Prostate gland (tissue), 2 donors: Measurements from ENCODE around the gene STYK1. TPM values are rescaled to one million over a fixed set of nuclear protein-coding genes. Genes with fewer than 3 reads are reported as not detected.

ENCODE experiments used
- DNase-seq: peaks from one replicate; pipeline ENCODE4 v3.0.0-alpha.2; 2019; ENCODE audit warnings: low spot score
- H3K27ac ChIP-seq, 2 donors: fragments of 200-600 bp; sonication (generic); 2 replicates each; pipeline ENCODE4 v1.5.1; 2017 to 2019
- H3K27me3 ChIP-seq: fragments of 200-600 bp; sonication (generic); replicated peaks from 2 replicates; pipeline ENCODE4 v1.5.1; 2019; ENCODE audit not compliant: insufficient read depth
- H3K36me3 ChIP-seq, 2 donors: fragments of 200-600 bp; sonication (generic); 1 replicate in 1 of 2; 2 replicates in 1 of 2; pipeline versions ENCODE4 v1.5.1 to v1.8.1; 2017 to 2019
- H3K4me1 ChIP-seq: fragments of 200-600 bp; sonication (generic); replicated peaks from 2 replicates; pipeline ENCODE4 v1.5.1; 2019
- H3K4me3 ChIP-seq, 2 donors: fragments of 200-600 bp; sonication (generic); 2 replicates each; pipeline ENCODE4 v1.5.1; 2017 to 2019
- H3K9me3 ChIP-seq: fragments of 200-600 bp; sonication (generic); 2 replicates; pipeline ENCODE4 v1.5.1; 2017
- POLR2A ChIP-seq: fragments of 450-650 bp; IDR thresholded peaks from one replicate; pipeline ENCODE4 v1.6.1; 2016; ENCODE audit warnings: antibody characterized with exemption, mild to moderate bottlenecking
- POLR2AphosphoS5 ChIP-seq: sonication (generic); formaldehyde crosslinking; IDR thresholded peaks from one replicate; pipeline ENCODE4 v1.6.1; 2017; ENCODE audit warnings: antibody characterized with exemption
- WGBS: methylation state at CpG from one replicate; pipeline ENCODE4 v1.1.5; 2018; 5-methylcytosine and 5-hydroxymethylcytosine counted together
- intact Hi-C: fragments of 100-400 bp; cut with DNase I; formaldehyde crosslinking; loops from one replicate; pipeline ENCODE4 v1.14.2; 2022
- total RNA-seq, 2 donors: library from RNA; depleted of rRNA; stranded (reverse); fragments of >200 nt; gene quantifications; one replicate each; pipeline ENCODE4 v1.1.0, GENCODE V29; 2016
- TF ChIP-seq, protein P1 (sequence below), 4 experiments: fragments of 200-600 bp in 2 of 4; fragments of 450-650 bp in 2 of 4; sonication (generic) in 2 of 4; IDR thresholded peaks; 1 replicate in 3 of 4; 2 replicates in 1 of 4; pipeline ENCODE4 v1.5.1; 2016 to 2019; ENCODE audit warnings: antibody characterized with exemption in 4 of 4, mild to moderate bottlenecking in 2 of 4, moderate library complexity in 2 of 4

STYK1 gene
- total RNA-seq, 2 donors from 2014 or later: 9.5 to 39.7 TPM

DNA sequence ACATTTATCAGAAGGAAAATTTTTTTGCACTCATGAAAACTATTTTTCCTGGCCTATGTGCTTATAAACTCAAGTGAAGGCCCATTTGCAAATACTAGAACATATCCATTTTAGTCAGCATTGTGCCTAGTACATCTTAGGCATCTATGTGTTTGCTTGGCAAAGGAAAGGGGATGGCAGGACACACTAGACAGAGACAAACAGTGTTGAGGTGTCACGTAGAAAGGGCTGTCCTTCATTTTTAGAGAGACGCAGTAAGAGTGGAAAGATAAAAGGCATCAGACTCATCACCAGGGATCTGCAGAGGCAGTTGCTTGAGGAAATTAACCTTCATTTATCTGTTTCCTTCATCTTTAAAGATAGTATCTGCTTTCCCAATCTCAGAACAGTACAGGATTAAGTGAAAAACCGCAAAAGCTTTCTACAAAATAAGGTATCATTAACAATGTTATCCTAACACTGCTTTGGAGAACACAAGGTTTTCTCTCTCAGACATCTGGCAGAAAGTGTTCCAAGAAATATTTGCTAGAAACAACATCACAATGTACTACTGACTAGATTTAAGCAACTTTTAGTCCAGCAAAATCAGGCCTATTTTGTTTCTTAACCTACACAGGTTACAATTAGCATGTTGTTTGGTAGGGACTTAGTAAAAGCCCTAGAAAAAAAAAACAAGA is 47.3 kb upstream of the STYK1 start:
- WGBS: 8% methylated on average over 3 of the region's 3 CpGs
- Histone ChIP-seq H3K27ac (peak overlapping the region; percentile 93 to 98), H3K27me3 (no peaks in the 10 kb centered on the region), H3K36me3 (no peaks in the 10 kb centered on the region), H3K4me1 (peaks cover 23% of the 10 kb centered on the region), H3K4me3 (peak overlapping the region; percentile 66 to 97), H3K9me3 (no peaks in the 10 kb centered on the region)
- TF ChIP-seq POLR2A (no peak), POLR2AphosphoS5 (no peak)
- TF ChIP-seq, protein P1, sequence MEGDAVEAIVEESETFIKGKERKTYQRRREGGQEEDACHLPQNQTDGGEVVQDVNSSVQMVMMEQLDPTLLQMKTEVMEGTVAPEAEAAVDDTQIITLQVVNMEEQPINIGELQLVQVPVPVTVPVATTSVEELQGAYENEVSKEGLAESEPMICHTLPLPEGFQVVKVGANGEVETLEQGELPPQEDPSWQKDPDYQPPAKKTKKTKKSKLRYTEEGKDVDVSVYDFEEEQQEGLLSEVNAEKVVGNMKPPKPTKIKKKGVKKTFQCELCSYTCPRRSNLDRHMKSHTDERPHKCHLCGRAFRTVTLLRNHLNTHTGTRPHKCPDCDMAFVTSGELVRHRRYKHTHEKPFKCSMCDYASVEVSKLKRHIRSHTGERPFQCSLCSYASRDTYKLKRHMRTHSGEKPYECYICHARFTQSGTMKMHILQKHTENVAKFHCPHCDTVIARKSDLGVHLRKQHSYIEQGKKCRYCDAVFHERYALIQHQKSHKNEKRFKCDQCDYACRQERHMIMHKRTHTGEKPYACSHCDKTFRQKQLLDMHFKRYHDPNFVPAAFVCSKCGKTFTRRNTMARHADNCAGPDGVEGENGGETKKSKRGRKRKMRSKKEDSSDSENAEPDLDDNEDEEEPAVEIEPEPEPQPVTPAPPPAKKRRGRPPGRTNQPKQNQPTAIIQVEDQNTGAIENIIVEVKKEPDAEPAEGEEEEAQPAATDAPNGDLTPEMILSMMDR (IDR thresholded peaks at IDR 0.05): no peak
- intact Hi-C loops: loop anchor here (5.0 kb wide), 2 partner anchors 109 to 354 kb away; partner anchors contain the start of gene MAGOHB
- no peak for DNase-seq

DNA sequence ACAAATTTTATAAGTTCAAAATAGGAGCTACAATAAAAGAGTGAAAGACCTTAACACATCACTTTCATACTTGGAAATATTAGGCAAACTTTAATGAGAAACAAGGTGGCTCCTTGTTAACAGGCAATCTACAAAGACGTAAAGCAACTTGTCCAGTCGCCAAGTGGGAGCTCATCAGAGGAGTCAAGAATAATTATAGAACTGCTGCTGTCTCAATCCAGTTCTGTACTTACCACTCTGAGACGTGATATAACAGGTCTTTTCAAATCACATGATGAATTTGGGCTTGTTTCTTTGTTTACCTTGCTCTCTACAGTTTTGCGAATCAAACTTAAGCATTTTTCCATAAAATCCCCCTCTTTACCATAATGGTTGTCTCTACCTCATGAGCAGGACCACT is 45.6 kb upstream of the STYK1 start:
- H3K4me3 ChIP-seq: no peak overlapping the region
- H3K9me3 ChIP-seq: no peaks in the 10 kb centered on the region
- whole genome bisulfite sequencing: 23% methylated on average over 4 of the region's 4 CpGs
- peak overlapping the region; percentile 93 to 98 for H3K27ac ChIP-seq
- TF ChIP-seq POLR2AphosphoS5 (peak; percentile 37), POLR2A (no peak)
- TF ChIP-seq, protein P1 (IDR thresholded peaks at IDR 0.05): no peak
- peak; percentile 16 for DNase-seq
- peaks cover 23% of the 10 kb centered on the region for H3K4me1 ChIP-seq
- intact Hi-C loops: no loop called here
- H3K27me3 ChIP-seq: no peaks in the 10 kb centered on the region
- no peaks in the 10 kb centered on the region for H3K36me3 ChIP-seq

DNA sequence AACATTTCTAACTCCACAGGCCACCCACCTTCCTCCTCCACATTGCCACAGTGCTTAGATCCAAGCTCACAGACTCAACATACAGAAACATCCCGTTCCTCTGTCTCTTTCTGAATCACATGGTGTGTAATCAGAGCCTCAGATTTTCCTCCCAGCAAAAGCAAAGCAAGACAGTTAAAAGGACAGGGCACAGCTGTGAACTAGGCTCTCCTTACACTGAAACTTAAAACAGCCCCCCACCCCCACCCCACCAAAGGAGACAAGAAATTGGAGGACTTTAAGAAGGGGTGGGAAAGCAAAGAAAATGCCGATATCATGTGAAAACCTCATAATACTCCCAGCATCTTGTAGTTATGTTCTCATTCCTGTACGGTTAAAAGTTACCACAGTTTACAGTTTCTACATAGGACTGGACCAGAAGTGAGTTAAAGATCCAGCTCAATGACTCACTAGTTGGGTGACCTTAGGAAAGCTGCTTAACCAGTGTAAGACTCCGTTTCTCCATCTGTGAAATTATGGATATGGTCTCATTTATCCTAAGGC is 44.5 kb upstream of the STYK1 start:
- peak; percentile 43 for DNase-seq
- intact Hi-C loops: no loop called here
- Histone ChIP-seq H3K27me3 (no peaks in the 10 kb centered on the region), H3K9me3 (no peaks in the 10 kb centered on the region), H3K4me1 (peaks cover 16% of the 10 kb centered on the region), H3K4me3 (peak overlapping the region in 1 of 2 donors; percentile 1), H3K27ac (peak overlapping the region; percentile 69 to 98), H3K36me3 (no peaks in the 10 kb centered on the region)
- peak; percentile 79 for TF ChIP-seq POLR2AphosphoS5
- TF ChIP-seq, protein P1 (IDR thresholded peaks at IDR 0.05): no peak
- TF ChIP-seq POLR2A: peak; percentile 22
- 21% methylated on average over 4 of the region's 4 CpGs for WGBS

DNA sequence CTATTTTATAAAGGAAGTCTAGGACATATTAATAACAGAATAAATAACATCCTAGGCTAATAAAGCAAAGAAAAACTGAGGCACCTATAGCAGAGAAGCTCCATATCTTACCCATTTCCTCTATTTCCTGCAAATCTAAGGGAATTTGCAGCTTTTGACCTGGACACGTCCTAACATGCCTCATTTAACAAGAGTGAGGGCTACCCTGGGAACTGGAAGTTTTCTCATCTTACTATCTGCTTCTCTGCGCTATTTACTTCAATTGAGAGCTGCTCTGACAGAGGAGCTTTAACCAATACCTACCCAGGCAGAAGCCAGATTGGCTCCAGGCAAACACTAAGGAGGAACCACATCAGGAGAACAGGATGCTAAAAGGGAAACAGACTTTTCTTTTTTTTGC is 43.6 kb upstream of the STYK1 start:
- peak; percentile 19 for DNase-seq
- intact Hi-C loops: no loop called here
- H3K27ac ChIP-seq: peak overlapping the region; percentile 69 to 98
- no peak overlapping the region for H3K4me3 ChIP-seq
- H3K9me3 ChIP-seq: no peaks in the 10 kb centered on the region
- TF ChIP-seq POLR2A (peak; percentile 32), POLR2AphosphoS5 (peak; percentile 5)
- TF ChIP-seq, protein P1 (IDR thresholded peaks at IDR 0.05): no peak
- WGBS: 12% methylated on average over 2 of the region's 2 CpGs
- no peaks in the 10 kb centered on the region for H3K27me3 ChIP-seq
- no peaks in the 10 kb centered on the region for H3K36me3 ChIP-seq
- peaks cover 16% of the 10 kb centered on the region for H3K4me1 ChIP-seq
